HL-60 (cell line): ENCODE measurements around the gene RPL10A.

Source experiments
- CTCF ChIP-seq: IDR thresholded peaks from one replicate; pipeline ENCODE4 v1.5.1; 2011; ENCODE audit warnings: low read length, control low read depth, inconsistent platforms; ENCODE audit not compliant: insufficient read depth
- POLR2AphosphoS5 ChIP-seq: IDR thresholded peaks from 2 replicates; pipeline ENCODE4 v1.6.1; 2012; ENCODE audit warnings: low read depth
- SPI1 ChIP-seq: IDR thresholded peaks from 2 replicates; pipeline ENCODE4 v1.6.1; 2012; ENCODE audit warnings: low read depth, mild to moderate bottlenecking, borderline replicate concordance

GRCh38 chr6:35501784-35502183 lies 33.6 kb downstream of the RPL10A start:
- no peak for TF ChIP-seq CTCF
- TF ChIP-seq SPI1, result no peak
- TF ChIP-seq POLR2AphosphoS5, result no peak
